Forelimb muscle (tissue), 1 donor: ENCODE results near the gene SZT2. TPM values are rescaled to one million over a fixed set of nuclear protein-coding genes. Genes with fewer than 3 reads are reported as not detected.
"Not testable (repeated sequence)": the region's sequence is repeated elsewhere in the genome, so short reads cannot be mapped to it uniquely, and the experiment has no call there.

Experiments
- DNase-seq: peaks from one replicate; pipeline ENCODE4 v3.0.0-alpha.2; 2013; ENCODE audit warnings: low read depth
- polyA plus RNA-seq: library from polyadenylated mRNA; unstranded; fragments of 120-200 nt; gene quantifications from one replicate; pipeline ENCODE4 v1.2.1, GENCODE V29; 2013; ENCODE audit not compliant: insufficient read length

The SZT2 gene
- polyA plus RNA-seq, 1 donor, result 14.5 TPM

GRCh38 chr1:43484367-43484766, 94.7 kb downstream of the SZT2 start:
- DNase-seq, result no peak

GRCh38 chr1:43488165-43488564, 98.5 kb downstream of the SZT2 start:
- no peak for DNase-seq

- no peak for DNase-seq
These were observed 101.4 kb downstream of the SZT2 start for GRCh38 chr1:43491061-43491460.

GRCh38 chr1:43492826-43493225, 103.1 kb downstream of the SZT2 start:
- DNase-seq, result no peak

- no peak for DNase-seq
These were observed 104.2 kb downstream of the SZT2 start for GRCh38 chr1:43493661-43494450.

GRCh38 chr1:43495204-43495603, 105.5 kb downstream of the SZT2 start:
- DNase-seq, result no peak

- no peak for DNase-seq
These were observed 110.2 kb downstream of the SZT2 start for GRCh38 chr1:43499898-43500297.

GRCh38 chr1:43501806-43502205, 112.1 kb downstream of the SZT2 start:
- not testable (repeated sequence) for DNase-seq

- no peak for DNase-seq
These were observed 113.8 kb downstream of the SZT2 start for GRCh38 chr1:43503534-43503933.

Other genes starting within 250 kb of the SZT2 start
- 31.7 TPM for gene EBNA1BP2, start 217.6 kb upstream of the SZT2 start, polyA plus RNA-seq
- gene CFAP57, start 217.6 kb upstream of the SZT2 start, polyA plus RNA-seq, result 0.08 TPM
- not detected for gene TMEM125, start 119.9 kb upstream of the SZT2 start, polyA plus RNA-seq
- gene C1orf210, start 104.3 kb upstream of the SZT2 start, polyA plus RNA-seq, result not detected
- 42.5 TPM for gene TIE1, start 88.9 kb upstream of the SZT2 start, polyA plus RNA-seq
- 0.22 TPM for gene MPL, start 52.1 kb upstream of the SZT2 start, polyA plus RNA-seq
- 14.3 TPM for gene CDC20, start 30.9 kb upstream of the SZT2 start, polyA plus RNA-seq
- gene ELOVL1, start 21.9 kb upstream of the SZT2 start, polyA plus RNA-seq, result 30.1 TPM
- gene MED8, start 99 bp upstream of the SZT2 start, polyA plus RNA-seq, result 20.0 TPM
- 18.3 TPM for gene HYI, start 64.0 kb downstream of the SZT2 start, polyA plus RNA-seq
- gene PTPRF, start 141.0 kb downstream of the SZT2 start, polyA plus RNA-seq, result 10.4 TPM